Mucosa of descending colon (tissue), 3 donors: ENCODE data around the gene ATG16L1. TPM values are rescaled to one million over a fixed set of nuclear protein-coding genes. Genes with fewer than 3 reads are reported as not detected.

Experiments used
- ATAC-seq: fragments of 200-7000 bp; cut with Tn5 transposase; one replicate; pipeline ENCODE4 v1.9.1; 2020; ENCODE audit warnings: mild to moderate bottlenecking, moderate library complexity
- DNase-seq, 3 donors: peaks; one replicate each; pipeline ENCODE4 v3.0.0-alpha.2; 2020
- H3K36me3 ChIP-seq: fragments of 200-600 bp; one replicate; pipeline ENCODE4 v1.8.0; 2021; ENCODE audit warnings: low read depth, mild to moderate bottlenecking
- H3K4me1 ChIP-seq: fragments of 200-600 bp; one replicate; pipeline ENCODE4 v1.8.0; 2021; ENCODE audit warnings: low read depth, mild to moderate bottlenecking
- H3K4me3 ChIP-seq: fragments of 200-600 bp; one replicate; pipeline ENCODE4 v1.8.0; 2021; ENCODE audit warnings: mild to moderate bottlenecking
- H3K9me3 ChIP-seq: fragments of 200-600 bp; one replicate; pipeline ENCODE4 v1.8.0; 2021; ENCODE audit warnings: mild to moderate bottlenecking
- intact Hi-C, 2 donors: fragments of 100-400 bp; cut with DNase I in 1 of 2; cut with micrococcal nuclease in 1 of 2; formaldehyde crosslinking; loops; one replicate each; pipeline versions ENCODE4 v1.11.0 to v1.11.1; 2022; cut with DNase I, micrococcal nuclease
- total RNA-seq, 3 donors: library from RNA; stranded (reverse); fragmentation: NEBNext Ultra II Directional in 2 of 3; extraction: Animal tissue kit (Norgen Biotek cat#: 25700) in 2 of 3; gene quantifications; one replicate each; pipeline versions ENCODE4 v1.2.1 to v1.2.4, GENCODE V29; 2021 to 2023
- TF ChIP-seq, protein P1 (sequence below): fragments of 200-600 bp; IDR thresholded peaks from one replicate; pipeline ENCODE4 v1.8.0; 2022; ENCODE audit warnings: antibody characterized with exemption, mild to moderate bottlenecking
- donor health status: DM: no; HTN: no; CAD: no; lungs with moderate emphysema.
- donor health status: DM: no; HTN: no; CAD: no.
- donor health status: DM: no; HTN: yes; CAD: no.

The ATG16L1 gene
- total RNA-seq, 3 donors from 2014 or later, result 29.5 to 42.9 (median 36.0) TPM

GRCh38 chr2:233236820-233237589 lies 14.5 kb upstream of the ATG16L1 start:
- no peak for ATAC-seq
- intact Hi-C loops, result no loop called here
- Histone ChIP-seq H3K36me3 (no peaks in the 10 kb centered on the region), H3K4me1 (peaks cover 6% of the 10 kb centered on the region), H3K9me3 (no peaks in the 10 kb centered on the region), H3K4me3 (no peak overlapping the region)
- TF ChIP-seq, protein P1, sequence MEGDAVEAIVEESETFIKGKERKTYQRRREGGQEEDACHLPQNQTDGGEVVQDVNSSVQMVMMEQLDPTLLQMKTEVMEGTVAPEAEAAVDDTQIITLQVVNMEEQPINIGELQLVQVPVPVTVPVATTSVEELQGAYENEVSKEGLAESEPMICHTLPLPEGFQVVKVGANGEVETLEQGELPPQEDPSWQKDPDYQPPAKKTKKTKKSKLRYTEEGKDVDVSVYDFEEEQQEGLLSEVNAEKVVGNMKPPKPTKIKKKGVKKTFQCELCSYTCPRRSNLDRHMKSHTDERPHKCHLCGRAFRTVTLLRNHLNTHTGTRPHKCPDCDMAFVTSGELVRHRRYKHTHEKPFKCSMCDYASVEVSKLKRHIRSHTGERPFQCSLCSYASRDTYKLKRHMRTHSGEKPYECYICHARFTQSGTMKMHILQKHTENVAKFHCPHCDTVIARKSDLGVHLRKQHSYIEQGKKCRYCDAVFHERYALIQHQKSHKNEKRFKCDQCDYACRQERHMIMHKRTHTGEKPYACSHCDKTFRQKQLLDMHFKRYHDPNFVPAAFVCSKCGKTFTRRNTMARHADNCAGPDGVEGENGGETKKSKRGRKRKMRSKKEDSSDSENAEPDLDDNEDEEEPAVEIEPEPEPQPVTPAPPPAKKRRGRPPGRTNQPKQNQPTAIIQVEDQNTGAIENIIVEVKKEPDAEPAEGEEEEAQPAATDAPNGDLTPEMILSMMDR, result no peak
- no peak for DNase-seq

GRCh38 chr2:233240897-233241296 lies 10.6 kb upstream of the ATG16L1 start:
- TF ChIP-seq, protein P1, result no peak
- peaks cover 6% of the 10 kb centered on the region for H3K4me1 ChIP-seq
- intact Hi-C loops, result no loop called here
- H3K36me3 ChIP-seq, result no peaks in the 10 kb centered on the region
- no peak overlapping the region for H3K4me3 ChIP-seq
- DNase-seq, result no peak
- H3K9me3 ChIP-seq, result no peaks in the 10 kb centered on the region
- peak; percentile 46 for ATAC-seq

GRCh38 chr2:233241803-233242202 lies 9.7 kb upstream of the ATG16L1 start:
- Histone ChIP-seq H3K4me1 (peaks cover 6% of the 10 kb centered on the region), H3K9me3 (no peaks in the 10 kb centered on the region), H3K4me3 (no peak overlapping the region), H3K36me3 (no peaks in the 10 kb centered on the region)
- TF ChIP-seq, protein P1, result no peak
- peak; percentile 79 for ATAC-seq
- intact Hi-C loops, result no loop called here
- DNase-seq, result peak in 2 of 3 donors; percentile 56 to 64

DNA sequence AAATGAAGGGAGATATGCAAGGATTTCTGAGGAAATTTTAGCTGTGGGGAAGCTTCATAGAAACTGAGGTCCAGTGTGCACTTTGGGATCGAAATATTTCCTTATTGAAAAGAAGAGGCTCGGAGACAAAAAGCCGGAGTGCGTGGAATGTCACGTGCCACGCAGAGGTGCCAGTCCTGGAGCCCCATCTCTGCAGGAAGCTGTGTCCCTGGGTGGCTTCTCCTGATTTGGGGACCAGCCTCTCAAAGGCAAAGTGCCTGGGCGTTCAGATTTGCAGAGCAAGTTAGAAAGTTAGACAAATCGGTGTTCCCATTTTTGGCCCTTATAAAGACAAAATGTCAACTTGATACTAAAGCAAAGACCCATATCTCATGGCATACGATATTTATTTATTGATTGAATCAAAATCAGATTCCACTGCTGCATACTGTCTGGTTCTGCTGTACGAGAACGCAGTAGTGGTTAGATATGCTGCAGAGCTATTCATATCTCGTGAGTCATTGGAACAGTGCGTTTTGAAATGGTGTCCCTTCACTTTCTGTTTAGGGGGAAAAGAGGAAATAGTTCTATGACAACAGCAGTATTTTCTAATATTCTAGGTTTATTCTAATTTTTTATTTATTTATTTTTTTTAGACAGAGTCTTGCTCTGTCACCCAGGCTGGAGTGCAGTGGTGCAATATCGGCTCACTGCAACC lies 9.1 kb upstream of the ATG16L1 start:
- DNase-seq (no peak), ATAC-seq (peak; percentile 42)
- H3K4me3 ChIP-seq, result no peak overlapping the region
- TF ChIP-seq, protein P1, result no peak
- no peaks in the 10 kb centered on the region for H3K9me3 ChIP-seq
- H3K36me3 ChIP-seq, result no peaks in the 10 kb centered on the region
- intact Hi-C loops, result no loop called here
- H3K4me1 ChIP-seq, result peaks cover 6% of the 10 kb centered on the region

GRCh38 chr2:233243348-233243747 lies 8.1 kb upstream of the ATG16L1 start:
- DNase-seq (no peak), ATAC-seq (no peak)
- intact Hi-C loops, result no loop called here

More at GRCh38 chr2:233243348-233243747, 8.1 kb upstream of the ATG16L1 start:
- no peak overlapping the region for H3K4me3 ChIP-seq
- peaks cover 6% of the 10 kb centered on the region for H3K4me1 ChIP-seq
- TF ChIP-seq, protein P1, result no peak
- H3K36me3 ChIP-seq, result no peaks in the 10 kb centered on the region
- no peaks in the 10 kb centered on the region for H3K9me3 ChIP-seq
